Measurements from ENCODE around the gene ENOX1. TPM values are rescaled to one million over a fixed set of nuclear protein-coding genes. Genes with fewer than 3 reads are reported as not detected.

The ENOX1 gene
- total and polyA plus RNA-seq, 2 of the 8 experiments (the other 6 are each of a cell fraction or from before 2014, with no cell fraction given), result 0.23 to 0.37 TPM

DNA sequence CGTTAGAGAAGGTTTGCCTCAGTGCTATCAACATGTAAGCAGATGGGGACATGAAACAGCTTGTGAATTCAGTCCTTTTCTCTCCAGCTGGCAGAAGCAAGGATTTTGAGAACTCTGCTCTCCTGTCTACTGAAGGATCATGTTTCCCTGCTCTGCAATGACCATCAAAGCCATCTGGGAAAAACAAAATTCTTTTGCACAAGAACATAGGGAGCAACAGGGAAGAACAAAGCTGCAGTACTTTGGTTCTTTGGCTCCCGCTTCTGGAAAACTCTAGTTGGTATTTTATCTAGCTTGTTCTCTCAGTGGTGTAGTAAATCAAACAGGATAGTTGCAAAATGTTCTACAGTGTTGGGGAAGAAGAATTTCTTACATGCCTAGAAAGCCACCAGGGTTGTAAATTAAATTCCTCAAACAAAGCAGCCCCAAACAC, 270.4 kb downstream of the ENOX1 start (continued):
- TF ChIP-seq GTF2F1 (IDR thresholded peaks at IDR 0.05; ENCODE audit: borderline replicate concordance, low read depth, low read length) (no peak), GABPA (IDR thresholded peaks at IDR 0.05; ENCODE audit: borderline replicate concordance, insufficient read depth, low read length) (no peak), RBBP5 (IDR thresholded peaks at IDR 0.05; ENCODE audit: borderline replicate concordance, low read depth, low read length) (no peak), TEAD4 (IDR thresholded peaks at IDR 0.05; ENCODE audit: low read depth, low read length) (no peak), TCF12 (IDR thresholded peaks at IDR 0.05; ENCODE audit: low read depth, low read length) (no peak), RAD21 (IDR thresholded peaks at IDR 0.05 in 1 of 2, conservative IDR thresholded peaks at IDR 0.05 in 1 of 2; ENCODE audit: low read depth in 2 of 2, low read length in 2 of 2) (no peak), HDAC6 (IDR thresholded peaks at IDR 0.05; ENCODE audit: low read depth, low read length) (no peak)
- TF ChIP-seq, protein P1, sequence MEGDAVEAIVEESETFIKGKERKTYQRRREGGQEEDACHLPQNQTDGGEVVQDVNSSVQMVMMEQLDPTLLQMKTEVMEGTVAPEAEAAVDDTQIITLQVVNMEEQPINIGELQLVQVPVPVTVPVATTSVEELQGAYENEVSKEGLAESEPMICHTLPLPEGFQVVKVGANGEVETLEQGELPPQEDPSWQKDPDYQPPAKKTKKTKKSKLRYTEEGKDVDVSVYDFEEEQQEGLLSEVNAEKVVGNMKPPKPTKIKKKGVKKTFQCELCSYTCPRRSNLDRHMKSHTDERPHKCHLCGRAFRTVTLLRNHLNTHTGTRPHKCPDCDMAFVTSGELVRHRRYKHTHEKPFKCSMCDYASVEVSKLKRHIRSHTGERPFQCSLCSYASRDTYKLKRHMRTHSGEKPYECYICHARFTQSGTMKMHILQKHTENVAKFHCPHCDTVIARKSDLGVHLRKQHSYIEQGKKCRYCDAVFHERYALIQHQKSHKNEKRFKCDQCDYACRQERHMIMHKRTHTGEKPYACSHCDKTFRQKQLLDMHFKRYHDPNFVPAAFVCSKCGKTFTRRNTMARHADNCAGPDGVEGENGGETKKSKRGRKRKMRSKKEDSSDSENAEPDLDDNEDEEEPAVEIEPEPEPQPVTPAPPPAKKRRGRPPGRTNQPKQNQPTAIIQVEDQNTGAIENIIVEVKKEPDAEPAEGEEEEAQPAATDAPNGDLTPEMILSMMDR (IDR thresholded peaks at IDR 0.05; ENCODE audit: control extremely low read depth in 1 of 3, insufficient read depth in 1 of 3, low read depth in 1 of 3, low read length in 3 of 3), result no peak

Data from H1 (cell line).